Activated CD4-positive, alpha-beta T cell treated with anti-CD3 and anti-CD28 coated beads, Interleukin-2, amount 10 ng/mL, durations not matched to agents 24 days and 14 days (primary cell): ENCODE results near the gene GSTO2. TPM values are rescaled to one million over a fixed set of nuclear protein-coding genes. Genes with fewer than 3 reads are reported as not detected.

ENCODE experiments used
- total RNA-seq: library from RNA; stranded (reverse); gene quantifications from 2 replicates; pipeline ENCODE4 v1.2.3, GENCODE V29; 2022

Gene GSTO2
- total RNA-seq, 1 donor from 2014 or later: 0.77 TPM

Other genes starting within 250 kb of the GSTO2 start
- not detected in 2 replicates for gene COL17A1, start 183.3 kb upstream of the GSTO2 start, total RNA-seq
- 12.1 and 13.8 TPM in 2 replicates for gene SFR1, start 147.0 kb upstream of the GSTO2 start, total RNA-seq
- gene CFAP43, start 36.8 kb upstream of the GSTO2 start, total RNA-seq: not detected in 2 replicates
- gene GSTO1, start 14.3 kb upstream of the GSTO2 start, total RNA-seq: 136 and 140 TPM in 2 replicates
- gene ITPRIP, start 69.3 kb downstream of the GSTO2 start, total RNA-seq: 14.7 and 15.4 TPM in 2 replicates
- 0.16 and 0.19 TPM in 2 replicates for gene CFAP58, start 84.6 kb downstream of the GSTO2 start, total RNA-seq